B cell (primary cell): ENCODE data around the gene APOB. TPM values are rescaled to one million over a fixed set of nuclear protein-coding genes. Genes with fewer than 3 reads are reported as not detected.

ENCODE experiments used
- ATAC-seq: fragments of 200-7000 bp; cut with Tn5 transposase; one replicate; pipeline ENCODE4 v1.10.0; 2021; ENCODE audit warnings: low read depth, mild to moderate bottlenecking, moderate number of reproducible peaks, moderate library complexity
- CTCF ChIA-PET: fragments of 350-600 bp; sonication (Branson Sonifier 250); formaldehyde crosslinking; loops from one replicate; lab custom pipeline; 2021; ENCODE audit warnings: antibody characterized with exemption, inconsistent platforms; lab: Charles Lee
- POLR2A ChIA-PET: fragments of 350-600 bp; sonication (Branson Sonifier 250); formaldehyde crosslinking; loops from one replicate; lab custom pipeline; 2021; ENCODE audit warnings: antibody characterized with exemption; lab: Charles Lee
- DNase-seq: peaks from one replicate; pipeline ENCODE4 v3.0.0; 2013
- H2AFZ ChIP-seq: 2 replicates; pipeline ENCODE4 v1.6.1; 2012; ENCODE audit warnings: mild to moderate bottlenecking, low read depth, low read length; ENCODE audit not compliant: insufficient read depth, poor library complexity, severe bottlenecking
- H3K27ac ChIP-seq, 2 donors: 1 replicate in 1 of 2; 2 replicates in 1 of 2; pipeline ENCODE4 v1.5.1; 2012 to 2013; ENCODE audit warnings: low read length in 2 of 2, mild to moderate bottlenecking in 2 of 2, moderate library complexity in 1 of 2
- H3K27me3 ChIP-seq, 4 experiments: fragments of 200-600 bp in 1 of 4; sonication (generic) in 1 of 4; replicated peaks in 1 of 4; 1 replicate in 2 of 4; 2 replicates in 2 of 4; pipeline versions ENCODE4 v1.6.1 to v1.7.0; 2013 to 2016; ENCODE audit warnings: low read length in 3 of 4, mild to moderate bottlenecking in 2 of 4, mixed read lengths in 1 of 4, moderate library complexity in 1 of 4; ENCODE audit not compliant: insufficient read depth in 4 of 4, control insufficient read depth in 3 of 4; ENCODE audit errors: control extremely low read depth in 1 of 4
- H3K36me3 ChIP-seq, 2 experiments: replicated peaks in 1 of 2; 1 replicate in 1 of 2; 2 replicates in 1 of 2; pipeline versions ENCODE4 v1.6.1 to v1.7.1; 2013; ENCODE audit warnings: low read length in 1 of 2; ENCODE audit not compliant: insufficient read depth in 2 of 2, control insufficient read depth in 1 of 2; ENCODE audit errors: control extremely low read depth in 1 of 2, extremely low read depth in 1 of 2
- H3K4me1 ChIP-seq, 2 donors: fragments of 200-600 bp in 1 of 2; sonication (generic) in 1 of 2; 1 replicate in 1 of 2; 2 replicates in 1 of 2; pipeline versions ENCODE4 v1.5.1 to v1.6.1; 2013 to 2017; ENCODE audit warnings: low read length in 2 of 2; ENCODE audit not compliant: control insufficient read depth in 2 of 2, insufficient read depth in 2 of 2
- H3K4me2 ChIP-seq: replicated peaks from 2 replicates; pipeline ENCODE3; 2012; ENCODE audit warnings: mild to moderate bottlenecking, low read depth, low read length; ENCODE audit not compliant: poor library complexity, severe bottlenecking
- H3K4me3 ChIP-seq, 5 experiments: fragments of 200-600 bp in 1 of 5; sonication (generic) in 1 of 5; 1 replicate in 3 of 5; 2 replicates in 2 of 5; pipeline versions ENCODE4 v1.5.1 to v1.7.0; 2011 to 2016; ENCODE audit warnings: low read length in 4 of 5, mild to moderate bottlenecking in 4 of 5, low read depth in 2 of 5, control low read depth in 1 of 5, moderate library complexity in 1 of 5; ENCODE audit not compliant: insufficient read depth in 1 of 5; ENCODE audit errors: control extremely low read depth in 1 of 5, extremely low read depth in 1 of 5
- H3K79me2 ChIP-seq: fragments of 200-600 bp; sonication (generic); one replicate; pipeline ENCODE4 v1.6.0; 2016; ENCODE audit warnings: low read length; ENCODE audit not compliant: control insufficient read depth, insufficient read depth
- H3K9ac ChIP-seq: fragments of 200-600 bp; sonication (generic); 2 replicates; pipeline ENCODE4 v1.6.1; 2017; ENCODE audit warnings: mild to moderate bottlenecking, low read length, moderate library complexity
- H3K9me3 ChIP-seq, 3 donors: one replicate each; pipeline versions ENCODE4 v1.6.1 to v1.7.1; 2013; ENCODE audit warnings: low read length in 2 of 3; ENCODE audit not compliant: control insufficient read depth in 2 of 3, insufficient read depth in 1 of 3; ENCODE audit errors: control extremely low read depth in 1 of 3
- H4K20me1 ChIP-seq: 2 replicates; pipeline ENCODE4 v1.6.0; 2012; ENCODE audit warnings: mild to moderate bottlenecking, low read length; ENCODE audit not compliant: insufficient read depth, control insufficient read depth, poor library complexity, severe bottlenecking
- H3K27ac Mint-ChIP-seq: one replicate; pipeline ENCODE4 v1.8.0; 2021; ENCODE audit warnings: mixed read lengths
- H3K27me3 Mint-ChIP-seq: one replicate; pipeline ENCODE4 v1.8.0; 2021; ENCODE audit warnings: mixed read lengths
- H3K4me1 Mint-ChIP-seq: one replicate; pipeline ENCODE4 v1.8.0; 2021; ENCODE audit warnings: mixed read lengths
- H3K4me3 Mint-ChIP-seq: one replicate; pipeline ENCODE4 v1.8.0; 2021; ENCODE audit warnings: mixed read lengths
- H3K9me3 Mint-ChIP-seq: one replicate; pipeline ENCODE4 v1.8.0; 2022; ENCODE audit warnings: mixed read lengths; ENCODE audit not compliant: insufficient read depth
- EZH2 ChIP-seq: IDR thresholded peaks from 2 replicates; pipeline ENCODE4 v1.6.1; 2012; ENCODE audit warnings: borderline replicate concordance, low read depth, mild to moderate bottlenecking, moderate library complexity, low read length; ENCODE audit not compliant: insufficient read depth, poor library complexity, severe bottlenecking
- WGBS: methylation state at CpG from one replicate; pipeline ENCODE4 v1.1.5; 2013; ENCODE audit warnings: missing lambda C conversion rate; ENCODE audit not compliant: insufficient coverage; 5-methylcytosine and 5-hydroxymethylcytosine counted together
- intact Hi-C: fragments of 100-400 bp; cut with micrococcal nuclease; formaldehyde crosslinking; loops from one replicate; pipeline ENCODE4 v1.10.0; 2022
- polyA plus RNA-seq: library from polyadenylated mRNA; depleted of rRNA; stranded (reverse); fragments of >200 nt; gene quantifications from 2 replicates; pipeline ENCODE4 v1.2.3, GENCODE V29; 2012
- total RNA-seq, 2 donors: library from RNA; stranded (reverse); fragments of 120-200 nt in 1 of 2; gene quantifications; 1 replicate in 1 of 2; 2 replicates in 1 of 2; pipeline versions ENCODE4 v1.2.3 to v1.2.4, GENCODE V29; 2013 to 2022
- TF ChIP-seq, protein P1 (sequence below): fragments of 200-600 bp; IDR thresholded peaks from one replicate; pipeline ENCODE4 v1.8.0; 2022; ENCODE audit warnings: antibody characterized with exemption, mild to moderate bottlenecking

Gene APOB
- total and polyA plus RNA-seq, 2 donors (not counting 1 experiment from before 2014, with no cell fraction given): not detected

GRCh38 chr2:21032338-21033236, 11.3 kb downstream of the APOB start:
- peaks cover 0 to 2% (median 0%) of the 10 kb centered on the region in 3 donors for H3K9me3 ChIP-seq
- H3K27ac ChIP-seq: no peak overlapping the region
- WGBS: 94% methylated on average over 10 of the region's 14 CpGs
- no peaks in the 10 kb centered on the region for H4K20me1 ChIP-seq
- no peak overlapping the region for H3K4me3 ChIP-seq
- peaks cover 17% of the 10 kb centered on the region for H3K27me3 Mint-ChIP-seq
- no peak overlapping the region for H3K27ac Mint-ChIP-seq
- POLR2A ChIA-PET: no interaction called here
- H3K79me2 ChIP-seq: no peaks in the 10 kb centered on the region
- no peak overlapping the region for H3K4me3 Mint-ChIP-seq
- H3K36me3 ChIP-seq: no peaks in the 10 kb centered on the region
- ATAC-seq: no peak
- H3K4me1 Mint-ChIP-seq: no peaks in the 10 kb centered on the region
- no peak for TF ChIP-seq EZH2
- TF ChIP-seq, protein P1, sequence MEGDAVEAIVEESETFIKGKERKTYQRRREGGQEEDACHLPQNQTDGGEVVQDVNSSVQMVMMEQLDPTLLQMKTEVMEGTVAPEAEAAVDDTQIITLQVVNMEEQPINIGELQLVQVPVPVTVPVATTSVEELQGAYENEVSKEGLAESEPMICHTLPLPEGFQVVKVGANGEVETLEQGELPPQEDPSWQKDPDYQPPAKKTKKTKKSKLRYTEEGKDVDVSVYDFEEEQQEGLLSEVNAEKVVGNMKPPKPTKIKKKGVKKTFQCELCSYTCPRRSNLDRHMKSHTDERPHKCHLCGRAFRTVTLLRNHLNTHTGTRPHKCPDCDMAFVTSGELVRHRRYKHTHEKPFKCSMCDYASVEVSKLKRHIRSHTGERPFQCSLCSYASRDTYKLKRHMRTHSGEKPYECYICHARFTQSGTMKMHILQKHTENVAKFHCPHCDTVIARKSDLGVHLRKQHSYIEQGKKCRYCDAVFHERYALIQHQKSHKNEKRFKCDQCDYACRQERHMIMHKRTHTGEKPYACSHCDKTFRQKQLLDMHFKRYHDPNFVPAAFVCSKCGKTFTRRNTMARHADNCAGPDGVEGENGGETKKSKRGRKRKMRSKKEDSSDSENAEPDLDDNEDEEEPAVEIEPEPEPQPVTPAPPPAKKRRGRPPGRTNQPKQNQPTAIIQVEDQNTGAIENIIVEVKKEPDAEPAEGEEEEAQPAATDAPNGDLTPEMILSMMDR: no peak
- CTCF ChIA-PET: interaction anchor here (0.9 to 1.7 kb wide), 2 partner anchors 10 to 12 kb away, joined by 3 to 8 read pairs; no protein-coding TSS in a partner anchor
- intact Hi-C loops: no loop called here
- no peak for DNase-seq
- no peak overlapping the region for H2AFZ ChIP-seq
- H3K4me1 ChIP-seq: no peaks in the 10 kb centered on the region
- H3K9me3 Mint-ChIP-seq: no peaks in the 10 kb centered on the region
- no peak overlapping the region for H3K4me2 ChIP-seq
- no peaks in the 10 kb centered on the region for H3K27me3 ChIP-seq
- H3K9ac ChIP-seq: no peak overlapping the region
